NCI-H526 treated with DMSO at 0.1 percent for 48 hours (cell line): ENCODE measurements around the gene TOR4A.
A peak's percentile ranks its signal among the peaks of the same experiment; 100 is the strongest.

Source experiments
- DNase-seq: peaks from one replicate; lab custom pipeline; 2025; lab: John Stamatoyannopoulos, UW

Gene TOR4A

GRCh38 chr9:137295238-137295811 lies 17.8 kb downstream of the TOR4A start:
- DNase-seq, result no peak

GRCh38 chr9:137295849-137296669 lies 18.5 kb downstream of the TOR4A start:
- no peak for DNase-seq

GRCh38 chr9:137296670-137297664 lies 19.4 kb downstream of the TOR4A start:
- no peak for DNase-seq

- no peak for DNase-seq
Observed at GRCh38 chr9:137297966-137298365, 20.4 kb downstream of the TOR4A start.

- DNase-seq, result no peak
Observed at GRCh38 chr9:137298401-137299202, 21.1 kb downstream of the TOR4A start.

- no peak for DNase-seq
Observed at GRCh38 chr9:137299203-137299565, 21.7 kb downstream of the TOR4A start.

GRCh38 chr9:137299938-137300337 lies 22.4 kb downstream of the TOR4A start:
- DNase-seq, result no peak

GRCh38 chr9:137300567-137301080 lies 23.1 kb downstream of the TOR4A start:
- DNase-seq, result no peak

GRCh38 chr9:137301081-137301947 lies 23.8 kb downstream of the TOR4A start:
- peak; percentile 33 for DNase-seq

- peak; percentile 37 for DNase-seq
Observed at GRCh38 chr9:137302118-137302448, 24.6 kb downstream of the TOR4A start, which contains the start of gene NRARP. NRARP (minus strand) TSS chr9:137302271; CDS start chr9:137301928, 343 bp downstream.

GRCh38 chr9:137302449-137303150 lies 25.1 kb downstream of the TOR4A start:
- DNase-seq, result peak; percentile 37

- DNase-seq, result no peak
Observed at GRCh38 chr9:137303151-137303892, 25.8 kb downstream of the TOR4A start.

- no peak for DNase-seq
Observed at GRCh38 chr9:137303893-137304382, 26.4 kb downstream of the TOR4A start.

GRCh38 chr9:137304383-137305059 lies 27.0 kb downstream of the TOR4A start:
- DNase-seq, result no peak

- no peak for DNase-seq
Observed at GRCh38 chr9:137305060-137305797, 27.7 kb downstream of the TOR4A start.

GRCh38 chr9:137305798-137306065 lies 28.2 kb downstream of the TOR4A start:
- no peak for DNase-seq

GRCh38 chr9:137306066-137306849 lies 28.7 kb downstream of the TOR4A start:
- no peak for DNase-seq
